Peyer's patch (tissue), 4 donors: ENCODE data around the gene CADM4. TPM values are rescaled to one million over a fixed set of nuclear protein-coding genes. Genes with fewer than 3 reads are reported as not detected.

Experiments
- DNase-seq, 3 donors: peaks; one replicate each; pipeline ENCODE4 v3.0.0-alpha.2; 2017 to 2019
- H3K27ac ChIP-seq, 4 donors: fragments of 200-600 bp; sonication (generic); one replicate each; pipeline ENCODE4 v1.5.1; 2016 to 2019
- H3K27me3 ChIP-seq, 2 donors: fragments of 200-600 bp; sonication (generic); one replicate each; pipeline ENCODE4 v1.5.1; 2019
- H3K36me3 ChIP-seq, 3 donors: fragments of 200-600 bp; sonication (generic); one replicate each; pipeline ENCODE4 v1.5.1; 2016 to 2019
- H3K4me1 ChIP-seq, 4 donors: fragments of 200-600 bp; sonication (generic); one replicate each; pipeline ENCODE4 v1.5.1; 2016 to 2019
- H3K4me3 ChIP-seq, 4 donors: fragments of 200-600 bp; sonication (generic); 1 replicate in 3 of 4; 2 replicates in 1 of 4; pipeline ENCODE4 v1.5.1; 2016 to 2019; ENCODE audit warnings: mild to moderate bottlenecking in 1 of 4
- H3K9me3 ChIP-seq, 4 donors: fragments of 200-600 bp; sonication (generic); one replicate each; pipeline ENCODE4 v1.5.1; 2016 to 2019; ENCODE audit warnings: mild to moderate bottlenecking in 1 of 4
- CTCF ChIP-seq, 6 experiments: fragments of 450-650 bp in 4 of 6; fragments of 200-600 bp in 2 of 6; sonication (generic) in 1 of 6; IDR thresholded peaks; one replicate each; pipeline ENCODE4 v1.5.1; 2017 to 2019; ENCODE audit warnings: antibody characterized with exemption in 6 of 6, mild to moderate bottlenecking in 3 of 6, moderate library complexity in 1 of 6
- POLR2A ChIP-seq, 2 donors: fragments of 450-650 bp; IDR thresholded peaks; one replicate each; pipeline ENCODE4 v1.5.1; 2017; ENCODE audit warnings: antibody characterized with exemption in 2 of 2, mild to moderate bottlenecking in 2 of 2, moderate library complexity in 2 of 2
- total RNA-seq, 4 donors: library from RNA; depleted of rRNA; stranded (reverse); fragments of >200 nt; gene quantifications; one replicate each; pipeline ENCODE4 v1.1.0, GENCODE V29; 2016

CADM4 gene
- total RNA-seq, 4 donors from 2014 or later, result 0.80 to 1.4 TPM; not detected in 2

- Histone ChIP-seq H3K9me3 (no peaks in the 10 kb centered on the region), H3K4me1 (no peaks in the 10 kb centered on the region), H3K27me3 (no peaks in the 10 kb centered on the region), H3K4me3 (no peak overlapping the region), H3K36me3 (peaks cover 0 to 2% (median 0%) of the 10 kb centered on the region in 3 donors), H3K27ac (no peak overlapping the region)
- DNase-seq, result no peak
- TF ChIP-seq POLR2A (IDR thresholded peaks at IDR 0.05) (no peak), CTCF (IDR thresholded peaks at IDR 0.05) (no peak)
Observed at GRCh38 chr19:43586346-43586745, 53.3 kb downstream of the CADM4 start.

DNA sequence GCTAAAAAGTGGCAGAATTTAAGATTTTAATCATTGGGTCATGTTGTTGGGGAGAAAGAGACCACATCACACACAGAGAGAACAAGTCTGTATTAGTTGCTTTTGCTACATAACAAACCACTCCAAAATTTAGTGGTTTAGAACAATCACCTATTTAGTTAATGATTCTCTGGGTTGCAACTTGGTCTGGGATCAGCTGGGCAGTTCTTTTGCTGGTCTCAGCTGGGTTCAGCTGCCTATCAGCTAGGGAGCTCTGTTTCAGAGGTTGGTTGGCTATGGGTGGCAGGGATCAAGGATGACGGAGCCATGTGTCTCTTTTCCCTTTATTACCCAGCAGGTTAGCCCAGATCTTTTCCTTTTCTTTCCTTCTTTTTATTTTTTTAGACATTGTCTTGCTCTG lies 55.2 kb downstream of the CADM4 start:
- H3K27me3 ChIP-seq, result no peaks in the 10 kb centered on the region
- H3K4me3 ChIP-seq, result no peak overlapping the region
- H3K4me1 ChIP-seq, result no peaks in the 10 kb centered on the region
- no peaks in the 10 kb centered on the region for H3K9me3 ChIP-seq
- no peak for TF ChIP-seq POLR2A (IDR thresholded peaks at IDR 0.05)
- TF ChIP-seq CTCF (IDR thresholded peaks at IDR 0.05), result no peak
- no peaks in the 10 kb centered on the region for H3K36me3 ChIP-seq
- H3K27ac ChIP-seq, result no peak overlapping the region
- no peak for DNase-seq

DNA sequence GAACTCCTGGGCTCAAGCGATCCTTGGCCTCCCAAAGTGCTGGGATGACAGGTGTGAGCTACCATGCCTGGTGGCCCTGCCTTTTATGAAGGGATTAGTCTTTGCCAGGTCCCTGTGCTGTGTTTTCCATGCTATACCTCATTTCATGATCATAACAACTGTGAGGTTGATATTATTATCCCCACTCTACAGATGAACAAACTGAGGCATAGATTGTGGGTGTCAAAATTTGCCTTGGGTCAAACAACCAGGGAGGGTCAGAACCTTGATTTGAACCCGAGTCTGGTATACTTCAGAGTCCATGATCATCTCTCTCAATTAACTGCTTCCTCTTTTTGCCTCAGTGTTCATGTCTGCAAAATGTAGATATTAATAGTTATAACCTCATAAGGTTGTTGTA lies 57.2 kb downstream of the CADM4 start:
- Histone ChIP-seq H3K4me1 (no peaks in the 10 kb centered on the region), H3K36me3 (no peaks in the 10 kb centered on the region), H3K9me3 (no peaks in the 10 kb centered on the region), H3K27ac (no peak overlapping the region), H3K4me3 (no peak overlapping the region), H3K27me3 (no peaks in the 10 kb centered on the region)
- TF ChIP-seq POLR2A (IDR thresholded peaks at IDR 0.05), result no peak
- TF ChIP-seq CTCF (IDR thresholded peaks at IDR 0.05), result no peak
- DNase-seq, result no peak

GRCh38 chr19:43581467-43581866 lies 58.2 kb downstream of the CADM4 start:
- DNase-seq, result no peak
- H3K4me3 ChIP-seq, result no peak overlapping the region
- TF ChIP-seq POLR2A (IDR thresholded peaks at IDR 0.05) (no peak), CTCF (IDR thresholded peaks at IDR 0.05) (no peak)

GRCh38 chr19:43578787-43579186 lies 60.9 kb downstream of the CADM4 start:
- TF ChIP-seq CTCF (IDR thresholded peaks at IDR 0.05), result no peak
- Histone ChIP-seq H3K9me3 (no peaks in the 10 kb centered on the region), H3K27ac (no peak overlapping the region), H3K27me3 (no peaks in the 10 kb centered on the region), H3K4me3 (no peak overlapping the region), H3K4me1 (peaks cover 0 to 12% (median 9%) of the 10 kb centered on the region in 4 donors), H3K36me3 (no peaks in the 10 kb centered on the region)
- no peak for DNase-seq

More at GRCh38 chr19:43581467-43581866, 58.2 kb downstream of the CADM4 start:
- Histone ChIP-seq H3K4me1 (no peaks in the 10 kb centered on the region), H3K27me3 (no peaks in the 10 kb centered on the region), H3K36me3 (no peaks in the 10 kb centered on the region), H3K9me3 (no peaks in the 10 kb centered on the region), H3K27ac (no peak overlapping the region)
